Cardiac fibroblast (primary cell): Measurements from ENCODE around the gene AP3D1.

Source experiments
- DNase-seq, 2 donors: peaks; one replicate each; pipeline versions ENCODE4 v3.0.0 to v3.0.0-alpha.2; 2010; ENCODE audit warnings: low read depth in 2 of 2
- H3K4me3 ChIP-seq, 2 donors: replicated peaks in 1 of 2; 1 replicate in 1 of 2; 2 replicates in 1 of 2; pipeline ENCODE4 v1.5.1; 2011; ENCODE audit warnings: low read depth in 2 of 2, low read length in 2 of 2, mild to moderate bottlenecking in 2 of 2, moderate library complexity in 1 of 2
- CTCF ChIP-seq: IDR thresholded peaks from one replicate; pipeline ENCODE4 v1.5.1; 2011; ENCODE audit warnings: low read depth, mild to moderate bottlenecking, low read length, inconsistent platforms

Gene AP3D1

DNA sequence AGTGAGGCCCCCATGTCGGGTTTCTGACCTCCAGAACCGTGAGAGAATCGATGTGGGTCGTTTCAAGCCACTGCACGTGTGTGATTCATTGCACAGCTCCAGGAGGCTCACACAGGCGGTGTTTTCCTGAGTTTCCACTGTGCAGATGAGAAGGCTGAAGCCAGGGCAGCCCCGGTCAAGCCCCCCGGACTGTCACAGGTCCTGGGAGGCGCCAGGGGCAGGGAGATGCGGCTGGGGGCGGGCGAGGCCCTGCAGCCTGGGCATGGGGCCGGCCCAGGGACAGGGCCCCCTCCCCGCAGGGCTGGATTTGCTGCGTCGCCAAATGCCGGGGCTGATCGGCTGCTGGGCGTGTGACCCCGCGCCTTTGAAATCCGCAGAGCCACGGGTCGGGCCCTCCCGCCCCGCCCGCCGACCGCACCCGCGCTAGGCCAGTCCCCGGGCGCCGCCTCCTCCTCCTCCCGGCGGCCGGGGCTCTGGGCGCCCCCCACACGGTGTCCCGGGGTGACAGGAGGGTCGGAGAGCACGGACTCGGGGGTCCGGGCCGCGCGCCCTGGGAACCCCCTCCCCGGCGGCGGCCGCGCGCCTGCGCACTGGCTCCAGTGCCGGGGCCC, 90.4 kb downstream of the AP3D1 start:
- peak; percentile 83 to 87 for DNase-seq
- peak overlapping the region; percentile 30 to 54 for H3K4me3 ChIP-seq
- TF ChIP-seq CTCF: no peak

DNA sequence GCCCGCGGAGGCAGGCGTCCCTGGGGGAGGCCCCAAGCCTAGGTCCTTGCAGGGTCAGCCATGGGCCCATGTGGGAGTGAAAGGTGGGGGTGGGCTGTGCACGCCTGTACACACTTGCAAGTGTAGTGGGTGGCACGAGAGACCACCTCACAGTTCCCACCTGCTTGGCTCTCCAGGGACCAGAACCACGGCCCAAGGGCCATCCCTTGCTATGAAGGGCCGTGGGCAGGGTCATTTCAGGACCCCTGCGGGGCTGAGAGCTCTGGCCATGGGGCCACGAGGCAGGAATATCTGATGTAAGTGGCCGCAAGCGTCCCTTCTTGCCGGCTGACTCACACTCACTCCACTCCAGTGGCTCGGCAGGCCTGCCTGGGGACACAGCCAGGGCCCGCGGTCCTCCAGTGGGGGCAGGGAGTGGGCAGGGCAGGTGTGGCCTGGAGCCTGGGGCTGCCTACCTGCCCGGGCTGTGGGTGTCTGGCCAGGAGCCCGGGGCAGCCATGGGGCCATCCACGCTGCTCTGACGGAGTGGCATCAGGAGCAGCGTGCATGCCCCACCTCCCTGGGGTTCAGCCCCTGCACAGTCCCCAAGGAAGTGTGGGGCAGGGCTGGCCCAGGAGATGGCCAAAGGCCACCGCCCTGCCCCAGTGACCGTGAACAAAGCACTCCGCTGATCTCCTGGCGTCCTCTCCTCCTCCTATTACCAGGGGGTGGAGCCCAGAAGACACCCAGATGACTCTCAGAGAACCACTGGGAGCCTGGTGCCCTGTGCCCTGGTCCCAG, 91.8 kb downstream of the AP3D1 start:
- H3K4me3 ChIP-seq: peak overlapping the region in 1 of 2 donors; percentile 7
- DNase-seq: peak; percentile 64 to 75
- TF ChIP-seq CTCF: no peak

GRCh38 chr19:2058570-2059421, 92.6 kb downstream of the AP3D1 start:
- no peak for TF ChIP-seq CTCF
- no peak overlapping the region for H3K4me3 ChIP-seq
- no peak for DNase-seq

DNA sequence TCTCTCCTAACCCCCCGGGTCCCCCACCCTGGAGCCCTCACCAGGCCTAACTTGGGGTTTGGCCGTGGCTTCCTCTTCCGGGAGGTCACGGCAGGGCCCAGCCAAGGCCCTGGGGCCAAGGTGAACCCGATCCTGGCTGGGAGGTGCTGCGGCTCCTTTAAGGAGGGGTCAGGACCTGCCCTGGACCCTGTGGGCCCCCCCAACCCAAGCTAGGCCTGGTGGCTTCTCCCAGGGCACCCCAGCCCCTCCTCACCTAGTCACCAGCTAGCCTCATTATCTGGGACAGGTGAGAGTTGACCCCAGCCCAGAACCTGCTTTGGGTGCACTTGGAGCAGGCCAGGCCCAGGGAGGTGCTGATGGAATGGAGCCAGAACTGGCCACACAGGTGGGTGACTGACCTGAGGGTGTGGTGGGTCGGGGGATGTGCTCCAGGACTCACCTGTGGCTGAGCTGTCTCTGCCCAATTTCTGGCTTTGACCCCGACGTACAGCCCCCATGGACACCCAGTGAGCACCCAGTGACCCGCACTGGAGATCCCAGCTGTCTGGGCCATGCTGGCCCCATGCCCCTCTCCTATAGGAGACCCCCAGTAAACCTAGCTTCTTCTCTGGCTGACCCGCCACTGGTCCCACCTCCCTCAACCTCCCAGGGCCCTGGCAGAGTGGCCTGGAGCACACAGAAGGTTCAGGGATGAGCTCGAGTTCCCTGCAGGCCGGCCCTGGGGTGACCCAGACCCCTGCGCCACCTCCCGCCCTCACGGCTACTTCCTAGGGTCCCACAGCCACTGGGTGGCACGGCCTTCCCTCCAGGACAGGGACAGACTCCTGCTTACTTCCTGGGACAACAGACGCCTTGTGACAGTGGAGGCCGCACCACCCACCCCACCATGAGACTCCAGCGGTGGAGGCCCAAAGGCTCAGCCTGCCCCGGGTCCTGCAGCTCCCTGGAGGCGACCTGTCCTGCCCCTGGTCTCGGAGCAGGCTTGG, 93.6 kb downstream of the AP3D1 start:
- no peak overlapping the region for H3K4me3 ChIP-seq
- DNase-seq: no peak
- no peak for TF ChIP-seq CTCF

DNA sequence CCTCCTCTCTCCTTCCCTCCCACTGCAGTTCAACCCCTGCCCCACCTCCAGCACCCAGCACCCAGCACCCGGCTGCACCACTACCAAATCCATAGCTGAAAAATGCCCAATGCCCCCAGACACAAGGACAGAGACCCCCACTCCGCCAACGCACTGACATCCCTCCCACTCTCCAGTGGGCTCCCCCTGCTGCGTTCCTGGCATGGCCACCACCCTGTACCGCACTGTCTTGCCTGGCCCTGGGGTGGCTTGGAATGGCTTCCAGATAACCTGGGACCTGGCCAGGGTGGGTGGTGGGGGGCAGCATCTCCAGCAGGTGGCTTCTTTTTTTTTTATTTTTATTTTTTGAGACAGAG, 94.6 kb downstream of the AP3D1 start:
- no peak for DNase-seq
- H3K4me3 ChIP-seq: no peak overlapping the region
- TF ChIP-seq CTCF: no peak
